C4-2B (cell line): ENCODE measurements around the gene GNA15.

Source experiments
- ZFX ChIP-seq: fragments of 450-650 bp; IDR thresholded peaks from 2 replicates; pipeline ENCODE4 v1.6.1; 2017
- TF ChIP-seq, protein P1 (sequence below): fragments of 450-650 bp; conservative IDR thresholded peaks from 2 replicates; pipeline ENCODE4 v1.5.1; 2017; ENCODE audit warnings: mild to moderate bottlenecking

DNA sequence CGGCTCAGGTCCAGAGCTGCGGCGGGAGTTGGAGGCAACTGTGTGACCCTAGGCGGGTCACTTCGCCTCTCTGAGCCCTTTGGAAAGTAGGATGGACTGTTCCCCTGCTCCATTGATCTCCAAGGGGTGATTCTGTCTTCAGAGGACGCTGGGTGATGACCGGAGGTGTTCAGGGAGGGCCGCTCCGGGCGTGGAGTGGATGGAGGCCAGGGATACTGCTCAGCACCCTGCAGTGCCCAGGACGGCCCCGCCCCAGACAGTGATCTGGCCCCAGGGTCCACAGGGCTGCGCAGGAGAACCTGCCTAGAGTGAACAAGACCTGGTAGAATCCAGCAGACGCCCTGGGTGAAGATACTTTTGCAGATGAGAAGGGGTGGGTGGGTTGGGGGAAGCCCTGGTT lies 56.9 kb downstream of the GNA15 start:
- TF ChIP-seq, protein P1, sequence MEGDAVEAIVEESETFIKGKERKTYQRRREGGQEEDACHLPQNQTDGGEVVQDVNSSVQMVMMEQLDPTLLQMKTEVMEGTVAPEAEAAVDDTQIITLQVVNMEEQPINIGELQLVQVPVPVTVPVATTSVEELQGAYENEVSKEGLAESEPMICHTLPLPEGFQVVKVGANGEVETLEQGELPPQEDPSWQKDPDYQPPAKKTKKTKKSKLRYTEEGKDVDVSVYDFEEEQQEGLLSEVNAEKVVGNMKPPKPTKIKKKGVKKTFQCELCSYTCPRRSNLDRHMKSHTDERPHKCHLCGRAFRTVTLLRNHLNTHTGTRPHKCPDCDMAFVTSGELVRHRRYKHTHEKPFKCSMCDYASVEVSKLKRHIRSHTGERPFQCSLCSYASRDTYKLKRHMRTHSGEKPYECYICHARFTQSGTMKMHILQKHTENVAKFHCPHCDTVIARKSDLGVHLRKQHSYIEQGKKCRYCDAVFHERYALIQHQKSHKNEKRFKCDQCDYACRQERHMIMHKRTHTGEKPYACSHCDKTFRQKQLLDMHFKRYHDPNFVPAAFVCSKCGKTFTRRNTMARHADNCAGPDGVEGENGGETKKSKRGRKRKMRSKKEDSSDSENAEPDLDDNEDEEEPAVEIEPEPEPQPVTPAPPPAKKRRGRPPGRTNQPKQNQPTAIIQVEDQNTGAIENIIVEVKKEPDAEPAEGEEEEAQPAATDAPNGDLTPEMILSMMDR, result no peak
- no peak for TF ChIP-seq ZFX
